NCI-H2107 (cell line): ENCODE data around the gene SH3BGRL2.
A peak's percentile ranks its signal among the peaks of the same experiment; 100 is the strongest.

Experiments
- DNase-seq: peaks from one replicate; lab custom pipeline; 2025; lab: John Stamatoyannopoulos, UW

Gene SH3BGRL2

GRCh38 chr6:79630883-79631692 lies at the start of gene SH3BGRL2:
TSS of gene SH3BGRL2 (plus strand) at chr6:79631329. CDS start at chr6:79631462, 133 bp downstream.
- peak; percentile 62 for DNase-seq

- no peak for DNase-seq
These were observed 46.8 kb upstream of the SH3BGRL2 start for GRCh38 chr6:79584332-79584731.

- DNase-seq: no peak
These were observed 44.6 kb upstream of the SH3BGRL2 start for GRCh38 chr6:79586548-79586947.

- DNase-seq: no peak
These were observed 41.4 kb upstream of the SH3BGRL2 start for GRCh38 chr6:79589701-79590100.

- DNase-seq: no peak
These were observed 34.0 kb upstream of the SH3BGRL2 start for GRCh38 chr6:79597155-79597554.

GRCh38 chr6:79598012-79598411 lies 33.1 kb upstream of the SH3BGRL2 start:
- no peak for DNase-seq

- no peak for DNase-seq
These were observed 31.3 kb upstream of the SH3BGRL2 start for GRCh38 chr6:79599725-79600259.

GRCh38 chr6:79600313-79600712 lies 30.8 kb upstream of the SH3BGRL2 start:
- DNase-seq: no peak

- no peak for DNase-seq
These were observed 30.1 kb upstream of the SH3BGRL2 start for GRCh38 chr6:79600812-79601609.

- no peak for DNase-seq
These were observed 28.3 kb upstream of the SH3BGRL2 start for GRCh38 chr6:79602859-79603258.

- DNase-seq: no peak
These were observed 26.5 kb upstream of the SH3BGRL2 start for GRCh38 chr6:79604583-79605037.

GRCh38 chr6:79605061-79605460 lies 26.1 kb upstream of the SH3BGRL2 start:
- no peak for DNase-seq

- DNase-seq: no peak
These were observed 25.0 kb upstream of the SH3BGRL2 start for GRCh38 chr6:79605968-79606764.

GRCh38 chr6:79607000-79607399 lies 24.1 kb upstream of the SH3BGRL2 start:
- DNase-seq: no peak

- no peak for DNase-seq
These were observed 22.6 kb upstream of the SH3BGRL2 start for GRCh38 chr6:79608334-79609224.

GRCh38 chr6:79609225-79609595 lies 21.9 kb upstream of the SH3BGRL2 start:
- no peak for DNase-seq

GRCh38 chr6:79610306-79611009 lies 20.7 kb upstream of the SH3BGRL2 start:
- DNase-seq: no peak

GRCh38 chr6:79612457-79612856 lies 18.7 kb upstream of the SH3BGRL2 start:
- no peak for DNase-seq

- no peak for DNase-seq
These were observed 18.2 kb upstream of the SH3BGRL2 start for GRCh38 chr6:79612918-79613317.

GRCh38 chr6:79613912-79614311 lies 17.2 kb upstream of the SH3BGRL2 start:
- DNase-seq: no peak
